K562 (cell line): ENCODE data around the gene PUM1. TPM values are rescaled to one million over a fixed set of nuclear protein-coding genes. Genes with fewer than 3 reads are reported as not detected.

Experiments used
- ATAC-seq: fragments of 200-7000 bp; cut with Tn5 transposase; 3 replicates; pipeline ENCODE4 v1.9.1; 2020; ENCODE audit warnings: moderate library complexity
- BruUV-seq: library from RNA; stranded (reverse); fragments of 400-500 nt; replicated peaks from 2 replicates; lab custom pipeline; 2021; lab: Mats Ljungman, UMichigan
- CTCF ChIA-PET: fragments of 300-600 bp; formaldehyde crosslinking; extraction: SDS; loops from one replicate; lab custom pipeline; 2021; ENCODE audit warnings: low intra/inter-chr PET ratio; lab: Yijun Ruan, JAX
- POLR2A ChIA-PET: fragments of 300-600, 350-650 bp; sonication (Branson Sonifier 250); formaldehyde crosslinking; extraction: SDS; loops from one replicate; lab custom pipeline; 2021; ENCODE audit warnings: antibody characterized with exemption, inconsistent platforms; lab: Yijun Ruan, JAX
- DNase-seq, 4 experiments: peaks; one replicate each; pipeline versions ENCODE4 v3.0.0 to v3.0.0-alpha.2; 2011 to 2018; ENCODE audit warnings: low spot score in 3 of 4, mixed read lengths in 3 of 4; ENCODE audit errors: extremely low read depth in 1 of 4
- FAIRE-seq: peaks from 2 replicates; lab custom pipeline; 2011; peaks lifted over from hg19 to GRCh38; lab: Jason Lieb, UNC
- H2AFZ ChIP-seq: 2 replicates; pipeline ENCODE4 v1.6.0; 2011; ENCODE audit warnings: low read depth, low read length, control low read depth, inconsistent platforms
- H3K27ac ChIP-seq: fragments of 200-600 bp; 3 replicates; pipeline ENCODE4 v1.8.0; 2011; ENCODE audit warnings: low read depth, mild to moderate bottlenecking, control low read depth, inconsistent platforms, low read length, moderate library complexity, mixed read lengths; ENCODE audit errors: extremely low read depth
- H3K27me3 ChIP-seq, 2 experiments: fragments of 300-600 bp in 1 of 2; 2 replicates in 1 of 2; 3 replicates in 1 of 2; pipeline versions ENCODE4 v1.6.0 to v1.8.0; 2011; ENCODE audit warnings: inconsistent platforms in 2 of 2, low read length in 2 of 2, mild to moderate bottlenecking in 1 of 2, mixed read lengths in 1 of 2, moderate library complexity in 1 of 2; ENCODE audit not compliant: control insufficient read depth in 2 of 2, insufficient read depth in 2 of 2
- H3K36me3 ChIP-seq: fragments of 300-600 bp; 3 replicates; pipeline ENCODE4 v1.8.0; 2011; ENCODE audit warnings: mild to moderate bottlenecking, low read length, inconsistent platforms; ENCODE audit not compliant: control insufficient read depth, insufficient read depth
- H3K4me1 ChIP-seq, 2 experiments: fragments of 200-600 bp in 1 of 2; replicated peaks in 1 of 2; 2 replicates in 1 of 2; 3 replicates in 1 of 2; pipeline versions ENCODE4 v1.5.1 to v1.8.0; 2011; ENCODE audit warnings: inconsistent platforms in 2 of 2, low read length in 2 of 2, mild to moderate bottlenecking in 1 of 2, mixed read lengths in 1 of 2, moderate library complexity in 1 of 2; ENCODE audit not compliant: control insufficient read depth in 2 of 2, insufficient read depth in 2 of 2
- H3K4me2 ChIP-seq: 2 replicates; pipeline ENCODE4 v1.6.1; 2011; ENCODE audit warnings: low read length, control low read depth, inconsistent platforms, mixed read lengths; ENCODE audit not compliant: insufficient read depth
- H3K4me3 ChIP-seq: fragments of 200-600 bp; sonication (generic), shearing (Covaris generic); 2 replicates; pipeline ENCODE4 v1.5.1; 2016; ENCODE audit warnings: control low read depth, inconsistent platforms
- H3K79me2 ChIP-seq: fragments of 200-600 bp; 3 replicates; pipeline ENCODE4 v1.8.0; 2011; ENCODE audit warnings: low read length, inconsistent platforms; ENCODE audit not compliant: control insufficient read depth, insufficient read depth
- H3K9ac ChIP-seq, 2 experiments: 2 replicates each; pipeline versions ENCODE4 v1.6.0 to v1.6.1; 2011; ENCODE audit warnings: low read depth in 2 of 2, low read length in 2 of 2, control low read depth in 1 of 2, inconsistent platforms in 1 of 2, mild to moderate bottlenecking in 1 of 2, mixed read lengths in 1 of 2; ENCODE audit not compliant: insufficient read depth in 1 of 2
- H3K9me1 ChIP-seq: one replicate; pipeline ENCODE4 v1.6.0; 2011; ENCODE audit warnings: inconsistent platforms, mild to moderate bottlenecking, low read length, moderate library complexity; ENCODE audit not compliant: control insufficient read depth, insufficient read depth
- H3K9me3 ChIP-seq: replicated peaks from 2 replicates; pipeline ENCODE4 v1.5.1; 2011; ENCODE audit warnings: low read depth, low read length, inconsistent platforms; ENCODE audit not compliant: control insufficient read depth, insufficient read depth
- H4K20me1 ChIP-seq: replicated peaks from 2 replicates; pipeline ENCODE4 v1.6.1; 2011; ENCODE audit warnings: low read length, inconsistent platforms, mixed read lengths; ENCODE audit not compliant: control insufficient read depth, insufficient read depth
- HDAC6 ChIP-seq: IDR thresholded peaks from 2 replicates; pipeline ENCODE4 v1.6.1; 2012; ENCODE audit warnings: low read depth, mild to moderate bottlenecking, control low read depth, inconsistent platforms, low read length, moderate library complexity
- PKNOX1 ChIP-seq: fragments of 450-650 bp; IDR thresholded peaks from 2 replicates; pipeline ENCODE4 v1.6.1; 2016
- SPI1 ChIP-seq: IDR thresholded peaks from 2 replicates; pipeline ENCODE4 v1.6.1; 2011; ENCODE audit warnings: low read depth, low read length, control low read depth, borderline replicate concordance
- WGBS: fragments of 100-300 bp; shearing (Covaris generic); methylation state at CpG from one replicate; pipeline ENCODE4 v1.1.6; 2016; ENCODE audit warnings: low coverage, mixed read lengths; ENCODE audit not compliant: insufficient coverage; ENCODE audit errors: missing lambda C conversion rate; 5-methylcytosine and 5-hydroxymethylcytosine counted together
- in situ Hi-C: fragments of 300-500 bp; cut with MboI; formaldehyde crosslinking; loops from 4 replicates; pipeline ENCODE4 v1.15.0; 2018; ENCODE audit warnings: inconsistent platforms, mixed read lengths
- intact Hi-C: fragments of 100-400 bp; cut with micrococcal nuclease; formaldehyde crosslinking; loops from 2 replicates; pipeline ENCODE4 v1.14.2; 2022
- polyA plus RNA-seq, 8 experiments: library from polyadenylated mRNA; depleted of rRNA in 4 of 8; stranded (reverse) in 5 of 8; unstranded in 3 of 8; fragments of >200 nt; fragmentation: Nextera tagmentation in 2 of 8; fragmentation: Illumina TruSeq in 1 of 8; extraction: Ambion mirVana in 2 of 8; extraction: Trizol in 1 of 8; gene quantifications; 2 replicates each; pipeline versions ENCODE4 v1.2.1 to v1.2.3, GENCODE V29; 2011 to 2014; ENCODE audit warnings: inconsistent platforms in 1 of 8, missing spikeins in 1 of 8
- total RNA-seq, 7 experiments: library from RNA; depleted of rRNA in 6 of 7; stranded (reverse); fragments of >200 nt in 6 of 7; fragmentation: Illumina TruSeq in 2 of 7; extraction: Trizol in 2 of 7; gene quantifications; 2 replicates each; pipeline versions ENCODE4 v1.2.1 to v1.2.3, GENCODE V29; 2011 to 2021; ENCODE audit warnings: low replicate concordance in 1 of 7

The PUM1 gene
- total and polyA plus RNA-seq, 9 of the 15 experiments (the other 6 are each of a cell fraction or from before 2014, with no cell fraction given): 37.7 to 104 (median 55.7) TPM

DNA sequence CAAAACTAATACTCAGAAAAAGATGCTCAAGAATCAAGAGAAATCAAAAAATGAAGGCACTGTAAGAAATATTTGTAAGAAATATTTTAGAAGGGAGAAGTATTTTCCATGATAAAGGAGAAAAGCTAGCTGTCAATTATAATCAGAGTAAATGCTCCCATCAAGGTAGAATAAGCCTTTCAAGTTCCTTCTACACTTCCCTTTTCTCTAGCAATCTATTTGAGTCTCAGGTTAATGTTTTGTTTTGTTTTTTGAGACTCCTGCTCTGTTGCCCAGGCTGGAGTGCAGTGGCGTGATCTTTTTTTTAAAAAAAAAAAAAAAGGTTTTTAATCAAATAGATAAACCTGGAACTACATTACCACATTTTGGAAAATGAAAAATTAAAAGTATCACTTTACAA lies 33.3 kb downstream of the PUM1 start:
- Histone ChIP-seq H2AFZ (no peak overlapping the region), H3K4me1 (peaks cover 12 to 35% of the 10 kb centered on the region in 2 experiments), H3K9me1 (peaks cover 2% of the 10 kb centered on the region), H3K9me3 (no peaks in the 10 kb centered on the region), H3K36me3 (peaks cover 54% of the 10 kb centered on the region), H3K79me2 (peaks cover 100% of the 10 kb centered on the region), H3K4me3 (no peak overlapping the region), H3K27me3 (no peaks in the 10 kb centered on the region), H4K20me1 (peaks cover 72% of the 10 kb centered on the region), H3K9ac (no peak overlapping the region), H3K4me2 (no peak overlapping the region), H3K27ac (peak overlapping the region; percentile 25; the same call in 1 of the 3 replicates)
- ChIA-PET POLR2A (interaction anchor here (0.7 to 2.3 kb wide), 5 partner anchors 8 to 1891 kb away, joined by 3 to 15 read pairs (median 6); no protein-coding TSS in a partner anchor), CTCF (no interaction called here)
- intact Hi-C loops (no loop called here), in situ Hi-C loops (no loop called here)
- ATAC-seq (no peak), DNase-seq (no peak), FAIRE-seq (no peak)
- TF ChIP-seq SPI1 (peak; percentile 81; the same call in 1 of the 2 replicates), HDAC6 (no peak), PKNOX1 (peak; percentile 40; the same call in 1 of the 2 replicates)
- BruUV-seq: no TSS peak
- 91% methylated on average over 1 of the region's 1 CpG for WGBS
